Hematopoietic multipotent progenitor cell treated with erythropoietin and hydrocortisone succinate and interleukin-3 and kit ligand, for 8 days (in vitro differentiated cells): ENCODE measurements around the gene DOK5.
A peak's percentile ranks its signal among the peaks of the same experiment; 100 is the strongest.

Source experiments
- DNase-seq: peaks from one replicate; pipeline ENCODE4 v3.0.0-alpha.2; 2015

The DOK5 gene

DNA sequence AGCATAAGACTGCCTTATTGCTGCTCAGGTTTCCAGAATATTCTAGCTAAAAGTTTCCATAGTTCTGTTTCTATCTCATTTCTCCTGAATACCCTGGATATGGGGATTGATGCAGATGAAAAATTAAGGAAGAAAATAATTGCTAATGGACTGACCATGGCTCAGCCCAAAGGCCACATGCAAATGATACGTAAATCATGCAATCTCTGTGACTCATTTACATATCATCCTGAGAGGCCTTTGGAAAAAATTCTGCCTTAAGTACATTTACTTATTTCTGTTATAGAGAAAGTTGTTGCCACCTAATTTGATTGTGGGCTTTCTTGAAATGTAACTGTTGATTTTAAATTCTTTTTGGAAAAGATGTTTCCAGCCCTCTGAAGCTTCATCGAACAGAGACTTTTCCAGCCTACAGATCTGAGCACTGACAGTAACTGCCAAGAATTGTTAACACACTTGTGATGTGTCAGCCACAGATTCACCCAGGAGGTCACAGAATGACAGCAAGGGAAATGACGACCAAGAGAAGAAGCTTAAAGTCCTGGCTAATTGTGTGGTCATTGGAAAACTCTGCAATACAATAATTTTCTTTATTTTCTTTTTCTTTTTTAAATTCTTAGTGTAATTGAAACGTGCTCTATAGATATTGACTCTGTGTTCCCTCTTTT lies 174.8 kb downstream of the DOK5 start:
- no peak for DNase-seq

DNA sequence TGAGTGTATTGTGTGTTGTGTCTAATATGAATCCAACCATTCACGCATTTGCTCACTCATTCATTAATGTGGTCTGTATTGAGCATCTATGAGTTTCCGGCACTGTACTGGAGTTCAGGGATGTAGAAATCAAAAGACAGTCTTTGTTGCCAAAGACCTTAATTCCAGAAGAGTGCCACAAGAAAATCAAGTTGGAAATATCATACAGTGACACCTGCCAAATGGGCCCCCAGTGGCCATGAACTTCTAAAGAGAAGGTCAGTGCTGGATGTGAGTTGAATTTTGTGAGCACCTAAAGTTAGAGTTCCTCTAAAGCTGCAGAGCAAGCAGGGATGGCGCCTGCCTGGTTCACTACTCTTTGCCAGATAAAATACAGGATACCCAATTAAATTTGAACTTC lies 175.9 kb downstream of the DOK5 start:
- DNase-seq: no peak

- DNase-seq: no peak
Observed at GRCh38 chr20:54654450-54654849, 179.1 kb downstream of the DOK5 start.

GRCh38 chr20:54657268-54657826 lies 182.0 kb downstream of the DOK5 start:
- no peak for DNase-seq

- DNase-seq: no peak
Observed at GRCh38 chr20:54658525-54658924, 183.1 kb downstream of the DOK5 start.

DNA sequence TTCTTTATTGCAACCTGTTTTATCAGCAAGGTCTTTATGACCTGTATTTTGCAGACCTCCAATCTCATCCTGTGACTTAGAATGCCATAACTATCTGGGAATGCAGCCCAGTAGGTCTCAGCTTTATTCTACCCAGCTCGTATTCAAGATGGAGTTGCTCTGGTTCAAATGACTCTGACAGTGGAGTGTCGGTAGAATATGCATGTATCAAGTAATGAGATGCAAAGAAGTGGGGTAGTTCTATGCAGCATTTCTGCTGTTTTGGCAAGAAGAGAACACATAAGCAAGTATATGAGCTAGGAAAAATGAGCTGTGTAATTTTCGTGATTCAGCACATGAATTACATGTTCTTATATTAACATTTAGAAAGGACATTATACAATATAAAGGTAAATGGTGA lies 185.9 kb downstream of the DOK5 start:
- no peak for DNase-seq

- DNase-seq: no peak
Observed at GRCh38 chr20:54661880-54662465, 186.6 kb downstream of the DOK5 start.

- DNase-seq: no peak
Observed at GRCh38 chr20:54665812-54666211, 190.4 kb downstream of the DOK5 start.

GRCh38 chr20:54668271-54669039 lies 193.1 kb downstream of the DOK5 start:
- DNase-seq: peak; percentile 8

GRCh38 chr20:54669040-54669363 lies 193.6 kb downstream of the DOK5 start:
- DNase-seq: no peak

GRCh38 chr20:54678253-54678652 lies 202.9 kb downstream of the DOK5 start:
- no peak for DNase-seq

DNA sequence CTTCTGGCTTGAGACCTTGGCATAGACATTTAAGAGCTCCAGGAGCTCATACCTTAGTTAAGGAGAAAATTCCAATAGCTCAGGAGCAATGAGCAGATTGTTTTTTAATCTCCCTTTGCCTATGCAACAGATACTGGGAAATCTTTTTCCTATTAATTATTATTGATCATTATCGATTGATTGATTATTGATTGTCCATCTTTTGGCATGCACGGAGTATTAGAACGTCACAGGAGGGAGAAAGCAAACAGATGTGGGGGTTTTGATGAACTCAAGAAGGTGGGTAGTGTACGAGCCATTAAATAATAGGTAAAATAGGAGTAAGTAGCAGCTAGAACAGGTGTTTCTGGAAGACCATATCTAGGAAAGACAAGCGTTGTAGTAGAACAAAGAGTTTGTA lies 205.0 kb downstream of the DOK5 start:
- no peak for DNase-seq

GRCh38 chr20:54680872-54681619 lies 205.7 kb downstream of the DOK5 start:
- peak; percentile 60 for DNase-seq

DNA sequence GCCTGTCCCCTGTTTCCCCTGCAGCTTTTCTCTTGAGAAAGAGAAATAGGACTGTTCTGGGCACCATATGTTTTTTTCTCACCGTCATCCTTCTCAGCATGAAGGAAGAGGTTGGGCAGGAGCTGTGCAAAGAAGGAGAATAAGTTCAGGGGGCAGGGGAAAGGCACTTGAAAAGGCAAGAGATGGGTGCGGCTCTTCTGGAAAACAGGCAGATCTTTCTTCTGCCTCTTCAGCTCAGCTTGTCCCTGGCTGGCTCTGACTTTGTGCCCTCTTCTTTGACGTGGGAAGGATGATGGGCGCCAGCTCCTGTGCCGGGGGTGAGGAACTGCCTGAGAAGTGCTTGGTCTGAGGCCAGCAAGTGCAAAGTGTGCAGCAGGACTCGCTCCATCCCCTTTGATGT lies 206.5 kb downstream of the DOK5 start:
- DNase-seq: no peak

- no peak for DNase-seq
Observed at GRCh38 chr20:54688476-54688875, 213.1 kb downstream of the DOK5 start.

- DNase-seq: no peak
Observed at GRCh38 chr20:54690323-54690722, 214.9 kb downstream of the DOK5 start.

DNA sequence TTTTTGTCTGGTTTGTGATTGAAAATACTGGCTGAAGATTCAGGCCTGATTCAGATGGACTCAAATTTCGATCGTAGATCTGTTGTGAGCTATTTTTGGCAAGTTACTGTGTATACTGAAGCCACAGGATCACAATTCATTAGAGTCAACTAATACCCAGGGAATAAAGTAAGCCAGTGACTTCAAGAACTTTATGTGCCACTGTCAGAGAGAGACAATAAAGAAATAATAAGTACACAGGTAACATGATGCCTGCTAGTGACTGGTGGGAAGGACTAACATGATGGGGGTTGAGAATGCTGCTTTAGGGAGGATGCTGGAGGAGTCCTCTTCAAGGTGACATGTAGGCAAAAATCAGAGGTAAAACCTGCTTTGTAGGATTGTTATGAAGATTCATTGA lies 215.9 kb downstream of the DOK5 start:
- DNase-seq: no peak

GRCh38 chr20:54692168-54692887 lies 216.9 kb downstream of the DOK5 start:
- no peak for DNase-seq

DNA sequence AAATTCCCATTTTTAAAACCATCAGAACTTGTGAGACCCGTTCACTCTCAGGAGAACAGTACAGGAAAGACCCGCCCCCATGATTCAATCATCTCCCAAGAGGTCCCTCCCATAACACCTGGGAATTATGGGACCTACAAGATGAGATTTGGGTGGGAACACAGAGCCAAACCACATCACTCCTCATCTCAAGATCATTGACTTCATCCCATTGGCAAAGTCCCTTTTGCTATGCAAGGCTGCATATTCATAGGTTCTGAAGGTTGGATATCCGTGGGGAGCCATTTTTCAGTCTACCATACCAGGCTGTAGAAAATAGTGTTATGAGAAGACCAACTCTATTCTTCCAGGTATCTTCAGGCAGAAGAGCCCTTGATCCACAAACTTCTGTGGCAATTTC lies 219.1 kb downstream of the DOK5 start:
- DNase-seq: no peak

DNA sequence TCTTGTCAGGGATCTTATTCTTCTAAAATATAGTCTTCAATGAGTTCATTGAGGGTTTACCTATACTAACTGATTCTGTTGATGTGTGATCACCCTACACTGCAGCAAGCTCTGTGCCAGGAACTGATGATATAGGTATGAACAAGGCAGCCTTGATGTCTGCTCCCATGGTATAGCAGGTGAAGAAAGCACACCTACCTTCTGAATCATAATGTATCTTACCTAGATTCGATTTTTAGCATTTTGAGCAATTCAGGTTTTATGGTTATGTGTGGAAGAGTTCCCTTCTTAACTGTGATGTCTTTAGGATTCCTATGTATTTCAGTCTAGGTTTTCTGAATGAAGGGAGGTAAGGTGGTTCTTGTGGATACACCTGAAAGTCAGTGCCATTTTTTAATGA lies 223.0 kb downstream of the DOK5 start:
- no peak for DNase-seq
